ENCODE results near the gene CLDN16.
A peak's percentile ranks its signal among the peaks of the same experiment; 100 is the strongest.

CLDN16 gene

GRCh38 chr3:190381441-190381840 is 6.5 kb upstream of the CLDN16 start:
- ATAC-seq, result no peak

- ATAC-seq, result peak; percentile 68 to 72
Observed at GRCh38 chr3:190382082-190382481, 5.9 kb upstream of the CLDN16 start.

- peak in 1 of 2 donors; percentile 46 for ATAC-seq
Observed at GRCh38 chr3:190384309-190384756, 3.6 kb upstream of the CLDN16 start.

- ATAC-seq, result no peak
Observed at GRCh38 chr3:190385731-190386688, 2.0 kb upstream of the CLDN16 start.

- ATAC-seq, result no peak
Observed at GRCh38 chr3:190388703-190389102, 740 bp downstream of the CLDN16 start.

DNA sequence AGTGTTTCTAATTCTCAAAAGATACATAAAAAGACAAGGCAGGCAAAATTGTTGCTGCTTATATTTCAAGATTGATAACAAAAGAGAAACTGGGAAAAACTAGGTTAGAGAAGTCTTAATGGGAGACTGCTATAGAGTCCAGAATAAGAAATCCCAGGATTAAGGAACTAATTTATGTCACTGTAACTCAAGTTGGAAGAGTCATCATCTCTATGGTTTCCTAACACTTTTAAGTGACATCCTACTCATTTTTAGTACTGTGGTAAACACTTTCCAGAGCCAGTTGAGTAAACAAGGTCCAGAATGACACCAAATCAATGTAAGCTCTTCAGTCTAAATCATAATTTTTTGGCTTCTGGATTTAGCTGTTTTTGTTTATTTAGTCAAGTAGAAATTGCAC is 8.0 kb downstream of the CLDN16 start:
- ATAC-seq, result no peak

DNA sequence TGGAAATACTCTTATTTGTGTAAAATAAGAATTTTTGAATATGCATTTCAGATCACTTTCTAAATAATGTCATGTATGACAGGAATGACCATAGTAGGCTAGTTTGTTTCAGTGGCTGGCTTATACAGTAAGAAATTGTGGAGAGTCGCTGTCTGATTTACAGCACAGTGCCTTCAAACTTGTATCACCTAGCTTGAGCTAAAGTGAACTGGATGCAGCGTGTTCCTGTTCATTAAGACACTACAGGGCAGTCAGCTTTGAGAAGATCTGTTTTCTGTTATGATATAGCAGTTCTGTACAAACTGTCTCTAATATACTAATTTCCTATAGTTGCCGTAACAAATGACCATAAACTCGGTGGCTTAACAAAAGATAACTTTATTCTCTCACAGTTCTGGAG is 9.9 kb downstream of the CLDN16 start:
- no peak for ATAC-seq

DNA sequence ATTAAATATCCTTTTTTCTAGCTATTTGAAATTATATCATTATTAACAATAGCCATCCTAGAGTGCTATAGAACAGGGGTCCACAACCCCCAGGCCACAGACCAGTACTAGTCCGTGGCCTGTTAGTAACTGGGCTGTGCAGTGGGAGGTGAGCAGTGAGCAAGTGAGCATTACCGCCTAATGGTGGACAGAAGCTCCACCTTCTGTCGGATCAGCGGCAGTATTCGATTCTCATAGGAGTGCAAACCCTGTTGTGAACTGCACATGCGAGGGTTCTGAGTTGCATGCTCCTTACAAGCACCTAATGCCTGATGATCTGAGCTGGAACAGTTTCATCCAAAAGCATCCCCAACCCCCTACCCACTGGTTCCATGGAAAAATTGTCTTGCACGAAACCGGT is 11.7 kb downstream of the CLDN16 start:
- no peak for ATAC-seq

GRCh38 chr3:190401963-190402362 is 14.0 kb downstream of the CLDN16 start:
- ATAC-seq, result no peak

DNA sequence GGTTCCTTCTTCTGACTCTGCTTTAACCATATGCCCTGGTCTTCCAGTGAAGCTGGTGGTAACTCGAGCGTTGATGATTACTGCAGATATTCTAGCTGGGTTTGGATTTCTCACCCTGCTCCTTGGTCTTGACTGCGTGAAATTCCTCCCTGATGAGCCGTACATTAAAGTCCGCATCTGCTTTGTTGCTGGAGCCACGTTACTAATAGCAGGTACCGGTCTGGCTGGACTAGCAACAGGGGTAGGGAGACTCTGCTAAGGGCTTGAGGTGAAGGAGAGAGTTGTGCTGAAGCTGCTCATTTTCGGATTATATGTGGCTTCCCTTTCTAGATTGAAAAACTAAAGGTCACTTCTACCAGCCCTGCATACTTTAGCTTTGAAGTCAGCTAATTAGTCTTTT is 16.8 kb downstream of the CLDN16 start:
- no peak for ATAC-seq

DNA sequence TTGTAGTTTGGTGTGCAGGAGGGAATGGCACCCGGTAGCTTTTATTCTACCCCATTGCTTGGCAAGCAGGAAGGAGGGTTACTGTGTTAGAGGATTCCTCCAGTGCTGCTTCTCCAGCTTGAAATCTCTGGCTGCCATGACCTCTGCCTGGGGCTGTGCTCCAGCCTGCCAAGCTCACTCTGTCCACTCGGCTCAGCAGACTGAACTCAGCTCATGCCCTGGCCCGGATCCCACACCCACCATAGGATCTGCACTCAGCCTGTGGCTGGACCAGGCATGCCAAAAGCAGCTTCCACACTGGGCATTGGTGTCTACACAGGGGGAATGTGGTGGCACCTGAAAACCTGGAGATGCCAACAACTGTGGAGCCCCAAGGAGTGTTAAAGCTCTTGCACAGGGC is 26.3 kb downstream of the CLDN16 start:
- ATAC-seq, result no peak

DNA sequence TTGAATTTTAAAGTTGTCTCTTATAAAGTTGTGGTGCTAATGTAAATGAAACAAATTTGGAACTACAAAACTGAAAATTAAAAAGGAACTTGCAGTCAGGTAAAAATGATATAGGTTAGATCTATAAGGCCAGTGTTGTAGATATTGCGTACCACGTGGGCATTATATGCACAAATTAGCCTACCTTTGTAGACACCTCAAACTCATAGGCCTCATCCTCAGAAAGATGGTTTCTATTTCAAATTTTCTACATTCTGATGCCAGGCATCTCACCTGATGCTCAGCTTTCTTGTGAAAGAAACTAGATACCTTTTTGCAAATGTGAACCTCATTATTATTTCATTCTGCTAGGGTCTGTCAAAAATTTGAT is 36.1 kb downstream of the CLDN16 start:
- ATAC-seq, result no peak

DNA sequence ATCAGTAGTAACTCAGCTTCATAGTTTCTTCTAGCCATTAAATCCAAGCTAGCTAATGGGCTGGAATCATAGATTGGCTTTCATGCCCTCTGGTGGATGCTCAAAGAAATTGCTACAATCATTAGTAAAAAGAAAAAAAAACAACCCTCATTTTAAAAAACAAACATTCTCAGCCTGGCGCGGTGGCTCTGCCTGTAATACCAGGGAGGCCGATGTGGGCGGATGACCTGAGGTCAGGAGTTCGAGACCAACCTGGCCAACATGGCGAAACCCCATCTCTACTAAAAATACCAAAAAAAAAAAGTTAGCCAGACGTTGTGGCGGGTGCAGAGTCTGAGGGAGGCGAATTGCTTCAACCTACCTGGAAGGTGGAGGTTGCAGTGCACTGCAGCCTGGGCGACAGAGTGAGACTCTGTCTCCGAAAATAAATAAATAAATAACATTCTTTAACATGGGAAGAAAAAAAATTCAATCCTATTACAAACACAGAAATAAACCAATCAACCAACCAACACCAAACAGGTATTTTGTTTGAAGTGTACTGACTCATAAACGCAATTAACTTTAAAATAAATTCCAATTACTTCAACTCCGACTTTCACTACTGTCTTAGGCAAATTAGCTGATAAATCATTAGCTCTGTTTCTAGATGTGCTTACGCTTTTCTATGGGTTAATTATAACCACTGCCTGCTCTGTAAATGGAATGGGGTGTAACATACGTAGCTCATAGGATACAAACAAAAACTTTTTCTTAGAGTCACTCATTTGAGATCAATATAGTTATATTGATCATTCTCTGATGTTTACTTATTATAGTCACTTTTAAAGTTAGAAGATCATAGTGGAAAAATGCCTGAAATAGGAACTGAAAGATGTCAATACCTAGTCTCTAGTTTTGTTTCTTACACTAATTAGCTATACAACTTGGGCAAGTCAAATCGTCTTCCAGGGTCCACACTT is 36.8 kb downstream of the CLDN16 start:
- ATAC-seq, result peak; percentile 41 to 46

- ATAC-seq, result no peak
Observed at GRCh38 chr3:190425833-190426232, 37.9 kb downstream of the CLDN16 start.

DNA sequence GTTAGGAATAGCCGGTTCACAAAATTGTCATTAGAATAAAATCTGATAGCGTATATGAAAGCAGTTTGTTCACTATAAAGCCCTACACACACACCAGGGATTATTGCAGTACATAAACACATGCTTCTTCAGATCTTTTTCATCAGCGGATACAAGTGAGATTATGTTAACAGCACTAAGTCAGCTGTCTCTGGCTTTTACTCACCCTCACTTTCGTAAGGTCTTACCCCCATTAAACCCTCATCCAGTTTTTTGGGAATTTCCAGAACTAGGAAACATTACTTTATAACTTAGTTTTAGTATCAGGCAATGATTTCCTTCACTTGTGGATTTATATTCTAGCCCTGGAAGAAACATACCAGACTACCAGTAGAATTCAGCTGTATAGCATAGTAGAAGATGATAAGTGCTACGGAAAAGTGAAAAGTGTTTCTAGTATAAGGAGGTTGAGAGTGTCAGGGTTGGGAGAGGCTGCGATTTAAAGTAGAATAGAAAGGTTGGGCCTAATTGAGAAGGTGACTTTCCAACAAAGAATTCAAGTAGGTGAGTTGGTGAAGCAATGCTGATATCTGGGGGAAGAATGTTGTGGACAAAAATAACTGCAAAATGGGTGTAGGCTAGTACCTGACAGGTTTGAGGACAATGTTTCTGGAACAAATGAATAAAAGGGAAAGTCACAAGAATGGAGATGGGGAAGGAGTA is 39.0 kb downstream of the CLDN16 start:
- no peak for ATAC-seq

GRCh38 chr3:190429681-190430080 is 41.7 kb downstream of the CLDN16 start:
- ATAC-seq, result no peak

DNA sequence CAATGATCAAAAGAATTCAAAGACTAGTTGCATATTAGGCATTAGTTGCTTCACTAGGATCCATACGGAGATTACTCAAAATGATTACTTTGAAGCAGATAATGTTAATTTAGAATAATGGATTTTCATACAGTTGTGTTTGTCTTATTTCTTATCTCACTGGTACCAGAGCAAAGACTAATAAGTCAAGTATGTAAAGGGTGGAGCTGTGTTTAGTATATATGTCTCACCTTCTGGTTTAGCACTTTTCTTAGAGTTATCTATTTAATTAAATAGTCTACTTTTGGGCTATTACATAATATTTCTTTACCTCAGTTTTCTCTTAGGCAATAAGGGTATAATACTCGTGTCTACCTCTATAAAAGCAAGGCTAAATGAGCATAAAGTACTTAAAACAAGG is 42.9 kb downstream of the CLDN16 start:
- ATAC-seq, result no peak

GRCh38 chr3:190432216-190432615 is 44.3 kb downstream of the CLDN16 start:
- no peak for ATAC-seq

- ATAC-seq, result no peak
Observed at GRCh38 chr3:190433626-190434025, 45.7 kb downstream of the CLDN16 start.

DNA sequence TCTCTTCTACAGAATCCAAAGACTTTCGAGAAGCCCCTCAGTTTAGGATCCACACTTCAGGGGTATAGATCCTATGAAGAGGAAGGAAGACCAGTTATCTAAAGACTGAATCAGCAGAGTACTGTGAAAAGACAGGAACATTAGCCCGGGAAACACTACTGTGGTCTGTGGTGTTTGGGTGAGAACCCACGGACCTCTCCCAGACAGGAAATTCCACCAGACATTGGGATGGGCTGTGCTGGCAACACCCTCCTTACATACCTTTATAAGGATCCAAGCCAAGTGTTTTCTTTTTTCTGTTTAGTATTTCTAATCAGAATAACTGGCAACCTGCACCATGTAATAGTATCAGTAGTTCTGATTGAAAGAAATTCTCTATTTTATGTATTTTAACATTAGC is 47.7 kb downstream of the CLDN16 start:
- no peak for ATAC-seq

- ATAC-seq, result no peak
Observed at GRCh38 chr3:190436331-190436730, 48.4 kb downstream of the CLDN16 start.

DNA sequence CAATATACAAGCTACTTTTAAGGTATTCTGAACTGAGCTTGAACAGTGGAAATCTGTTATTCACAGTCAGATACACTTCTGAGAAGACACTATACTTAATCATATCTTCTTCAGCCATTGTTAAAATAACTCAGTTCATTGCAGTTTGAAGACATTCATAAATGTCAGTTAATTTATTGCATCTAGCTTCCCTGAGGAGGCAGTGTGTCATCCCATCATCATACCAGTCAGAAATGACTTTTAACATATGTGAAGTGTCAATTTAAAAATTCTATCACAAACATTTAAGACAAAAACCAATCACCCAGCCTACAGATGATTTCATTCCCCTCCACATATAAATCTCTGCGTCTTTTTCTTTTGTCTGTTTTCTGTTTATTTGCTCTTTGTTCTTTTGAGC is 54.3 kb downstream of the CLDN16 start:
- no peak for ATAC-seq

GRCh38 chr3:190443257-190443656 is 55.3 kb downstream of the CLDN16 start:
- ATAC-seq, result no peak

All from activated CD4-positive, CD25-positive, alpha-beta regulatory T cell treated with anti-CD3 and anti-CD28 coated beads, Interleukin-2, amount 50 U/mL, for 24 hours (primary cell).